A172 (cell line): ENCODE results near the gene CD2BP2. TPM values are rescaled to one million over a fixed set of nuclear protein-coding genes. Genes with fewer than 3 reads are reported as not detected.
"Not testable (repeated sequence)": the region's sequence is repeated elsewhere in the genome, so short reads cannot be mapped to it uniquely, and the experiment has no call there.

Experiments
- DNase-seq: peaks from one replicate; pipeline ENCODE4 v3.0.0-alpha.2; 2015; ENCODE audit warnings: low spot score
- total RNA-seq: library from RNA; depleted of rRNA; stranded (reverse); fragments of >200 nt; shearing (Covaris generic); gene quantifications from 2 replicates; pipeline ENCODE4 v1.2.3, GENCODE V29; 2014; rRNA removed

CD2BP2 gene
- total RNA-seq, 1 experiment from 2014 or later = 87.1 TPM

DNA sequence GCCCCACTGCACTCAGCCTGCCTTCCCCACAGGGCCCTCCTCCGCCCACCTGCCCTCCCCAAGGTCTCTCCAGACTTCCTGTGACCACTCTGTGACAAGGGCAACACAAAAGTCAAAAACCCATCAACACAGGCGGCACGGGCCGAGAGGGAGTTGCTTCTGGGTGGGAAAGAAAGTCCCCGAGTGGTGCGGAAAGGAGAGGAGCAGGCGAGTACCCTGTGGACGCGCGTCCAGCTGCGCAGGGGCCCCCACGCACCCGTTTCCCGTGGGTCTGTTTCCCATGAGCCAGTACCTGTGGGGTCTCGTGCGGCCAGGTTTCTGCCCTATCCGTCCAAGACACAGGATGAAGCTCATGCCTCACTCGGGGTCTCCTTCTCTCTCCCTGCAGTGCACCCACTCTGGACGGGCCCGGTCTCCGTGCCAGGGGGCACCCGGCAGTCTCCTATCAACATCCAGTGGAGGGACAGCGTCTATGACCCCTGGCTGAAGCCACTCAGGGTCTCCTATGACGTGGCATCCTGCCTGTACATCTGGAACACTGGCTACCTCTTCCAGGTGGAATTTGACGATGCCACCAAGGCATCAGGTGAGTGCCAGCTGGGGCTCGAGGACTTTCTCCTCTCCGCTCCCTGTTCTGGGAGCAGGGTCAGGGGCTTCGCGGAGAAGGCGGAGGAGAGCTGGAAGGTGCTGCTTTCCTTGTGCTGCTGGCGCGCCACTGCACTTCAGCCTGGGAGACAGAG lies 12.2 kb downstream of the CD2BP2 start:
- DNase-seq = no peak

DNA sequence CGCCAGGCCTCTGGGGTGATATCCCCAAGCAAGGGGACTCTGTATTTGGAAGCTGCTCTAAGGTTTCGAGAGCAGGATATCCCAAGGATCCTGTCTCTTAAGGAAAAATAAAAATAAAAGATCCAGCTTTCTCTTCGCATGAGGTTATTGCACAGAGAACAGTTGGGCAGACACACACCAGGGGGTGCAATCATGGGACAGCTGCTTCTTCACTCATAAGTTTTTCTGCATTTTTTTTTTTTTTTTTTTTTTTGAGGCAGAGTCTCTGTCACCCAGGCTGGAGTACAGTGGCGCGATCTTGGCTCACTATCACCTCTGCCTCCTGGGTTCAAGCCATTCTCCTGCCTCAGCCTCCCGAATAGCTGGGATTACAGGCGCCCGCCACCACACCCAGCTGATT lies 13.1 kb downstream of the CD2BP2 start:
- not testable (repeated sequence) for DNase-seq

DNA sequence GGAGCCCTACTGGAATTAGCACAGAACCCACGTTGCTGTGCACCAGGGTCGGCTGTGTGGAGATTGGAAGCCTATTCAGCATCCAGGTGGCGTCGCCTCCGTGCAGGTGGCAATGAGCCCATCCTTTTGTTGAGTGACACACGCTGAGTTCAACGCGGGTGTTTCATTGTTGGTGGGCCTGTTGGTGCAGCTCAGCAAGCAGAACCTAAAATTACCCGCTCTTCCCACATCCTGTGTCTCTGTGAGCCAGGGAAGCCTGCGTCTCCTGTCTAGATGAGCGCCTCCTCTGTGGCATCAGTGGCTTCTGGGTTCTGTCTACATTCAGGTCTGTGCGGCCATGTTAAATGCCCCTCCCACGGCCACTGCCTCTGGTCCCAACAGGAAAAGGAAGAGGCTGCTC lies 14.5 kb downstream of the CD2BP2 start:
- no peak for DNase-seq

DNA sequence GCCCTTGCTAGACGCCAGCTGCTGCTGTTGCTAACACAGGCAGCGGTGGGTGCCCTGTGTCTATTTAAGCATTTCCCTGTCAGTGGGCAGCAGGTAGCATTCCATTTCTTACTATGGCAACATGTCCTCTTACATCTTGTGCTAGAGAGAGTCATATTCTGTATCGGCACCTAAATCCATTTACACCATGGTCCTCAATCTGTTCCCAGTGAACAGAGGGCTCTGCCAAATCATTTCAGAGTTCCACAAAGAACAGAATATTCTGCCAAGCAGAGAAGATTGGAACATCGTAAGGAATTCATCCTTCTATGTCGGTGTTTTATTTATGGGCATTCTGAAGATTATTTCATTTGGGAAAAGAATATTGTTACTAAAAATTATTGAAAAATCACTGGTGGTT lies 16.4 kb downstream of the CD2BP2 start:
- DNase-seq = not testable (repeated sequence)

DNA sequence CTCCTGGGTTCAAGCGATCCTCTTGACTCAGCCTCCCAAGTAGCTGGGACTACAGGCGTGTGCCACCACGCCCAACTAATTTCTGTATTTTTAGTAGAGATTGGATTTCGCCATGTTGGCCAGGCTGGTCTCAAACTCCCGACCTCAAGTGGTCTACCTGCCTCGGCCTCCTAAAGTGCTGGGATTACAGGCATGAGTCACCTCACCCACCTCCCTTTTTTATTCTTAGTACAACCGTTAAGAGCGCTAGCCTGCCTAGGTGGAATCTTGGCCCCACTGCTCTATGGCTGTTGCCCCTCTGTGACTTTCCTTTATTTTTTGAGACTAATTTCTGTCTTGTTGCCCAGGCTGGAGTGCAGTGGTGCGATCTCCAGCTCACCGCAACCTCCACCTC lies 17.1 kb downstream of the CD2BP2 start:
- DNase-seq = not testable (repeated sequence)

DNA sequence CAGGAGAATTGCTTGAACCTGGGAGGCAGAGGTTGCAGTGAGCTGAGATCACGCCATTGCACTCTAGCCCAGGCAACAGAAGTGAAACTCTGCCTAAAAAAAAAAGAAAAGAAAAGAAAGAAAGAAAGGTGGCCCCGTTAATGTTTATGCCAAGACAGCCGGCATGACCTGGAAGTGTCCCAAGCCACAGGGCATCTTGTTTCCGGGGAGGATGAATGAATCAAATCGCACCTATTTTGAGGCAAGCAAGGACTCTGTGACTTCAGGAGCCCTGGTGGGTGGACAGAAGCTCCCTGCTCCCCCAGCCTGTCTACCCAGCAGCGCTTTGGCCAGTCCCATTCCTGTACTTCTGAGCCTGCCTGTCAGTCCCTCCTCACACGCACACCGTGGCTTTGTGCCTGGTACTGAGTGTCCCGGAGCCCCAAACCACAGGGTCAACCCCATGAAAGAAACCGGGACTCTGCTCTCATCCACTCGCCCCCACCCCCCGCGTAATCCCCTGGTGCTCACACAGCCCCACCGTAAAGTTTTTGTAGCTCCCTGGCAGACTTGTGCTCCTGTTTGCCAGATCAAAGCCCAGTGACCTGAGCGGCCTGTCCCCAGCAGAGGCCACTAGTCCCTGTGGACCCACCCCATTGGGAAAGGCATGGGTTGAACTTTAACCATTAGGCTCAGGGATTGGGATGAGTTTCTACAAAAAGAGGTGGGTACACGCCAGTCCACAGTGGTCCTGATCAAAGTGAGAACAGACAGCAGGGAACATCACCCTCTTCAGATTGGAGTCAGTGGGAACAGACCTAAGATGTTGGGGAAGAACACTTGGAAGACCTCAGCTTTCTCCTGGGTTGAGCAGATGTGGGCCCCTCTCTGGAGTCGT lies 19.3 kb downstream of the CD2BP2 start:
- peak; percentile 63 for DNase-seq

DNA sequence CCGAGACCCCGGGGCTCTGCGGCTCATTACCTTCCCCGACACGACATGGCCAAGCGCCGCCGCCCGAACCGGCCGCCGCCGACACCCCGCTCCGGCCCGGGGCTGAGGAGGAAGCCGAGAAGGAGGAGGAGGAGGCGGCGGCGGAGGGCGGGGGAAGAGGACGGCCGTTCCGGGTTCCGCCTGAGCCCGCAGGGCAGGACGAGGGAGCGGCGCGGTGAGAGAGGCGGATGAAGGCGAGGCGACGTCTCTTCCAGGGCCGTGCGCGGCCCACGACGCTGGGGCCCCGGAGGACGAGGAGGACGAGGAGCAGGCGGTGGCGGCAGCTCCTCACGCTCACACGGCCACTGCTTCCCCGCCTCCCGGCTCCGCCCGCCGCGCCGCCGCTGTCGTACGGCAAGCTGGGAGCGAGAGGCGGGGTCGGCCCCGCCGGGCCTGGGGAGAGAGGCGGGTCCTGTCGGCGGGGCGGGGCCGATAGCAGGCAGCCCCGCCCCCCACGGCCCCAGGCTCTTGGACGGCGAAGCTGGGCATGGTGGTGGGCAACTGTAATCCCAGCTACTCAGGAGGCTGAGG lies 20.0 kb downstream of the CD2BP2 start:
- peak; percentile 57 for DNase-seq

DNA sequence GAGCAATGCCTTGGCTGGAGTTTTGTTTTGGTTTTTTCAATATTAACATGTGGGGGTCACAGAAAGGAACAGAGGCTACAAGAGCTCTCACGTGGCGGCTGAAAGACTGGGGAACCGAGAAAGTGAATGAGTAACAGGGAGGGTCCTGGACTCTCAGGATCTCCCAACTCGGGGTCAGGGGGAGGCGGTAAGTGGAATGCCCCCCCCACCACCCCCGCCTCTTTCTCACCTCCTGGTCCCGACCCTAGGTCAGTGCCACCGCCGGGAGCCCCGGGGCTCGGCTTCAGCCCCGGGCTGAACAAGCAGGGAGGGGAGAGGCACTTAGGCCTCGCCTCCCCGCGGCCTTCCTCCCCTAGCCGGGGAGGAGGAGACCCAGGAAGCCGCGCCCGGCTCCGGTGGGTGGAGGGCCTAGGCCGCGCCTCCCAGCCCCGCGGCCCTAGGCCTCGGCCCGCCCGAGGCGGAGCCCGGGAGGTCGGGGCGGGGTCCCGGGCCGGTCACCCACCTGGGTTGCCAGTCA lies 20.6 kb downstream of the CD2BP2 start:
- peak; percentile 64 for DNase-seq

DNA sequence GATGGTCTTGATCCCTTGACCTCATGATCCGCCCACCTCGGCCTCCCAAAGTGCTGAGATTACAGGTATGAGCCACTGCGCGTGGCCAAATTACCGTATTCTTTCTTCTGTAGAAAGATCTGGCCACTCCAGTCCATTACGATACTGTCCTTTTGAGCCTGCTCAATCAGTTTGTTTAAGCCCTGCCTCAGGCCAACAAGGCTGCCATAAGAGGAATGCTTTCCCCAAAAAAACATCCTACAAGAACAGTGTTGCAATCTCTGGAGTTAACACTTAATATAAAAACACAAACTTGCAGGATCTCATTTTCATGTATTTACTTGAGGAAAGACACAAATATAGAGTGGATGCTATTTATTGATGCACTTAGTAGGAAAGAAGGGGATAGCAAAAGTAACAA lies 30.9 kb downstream of the CD2BP2 start:
- DNase-seq = not testable (repeated sequence)

DNA sequence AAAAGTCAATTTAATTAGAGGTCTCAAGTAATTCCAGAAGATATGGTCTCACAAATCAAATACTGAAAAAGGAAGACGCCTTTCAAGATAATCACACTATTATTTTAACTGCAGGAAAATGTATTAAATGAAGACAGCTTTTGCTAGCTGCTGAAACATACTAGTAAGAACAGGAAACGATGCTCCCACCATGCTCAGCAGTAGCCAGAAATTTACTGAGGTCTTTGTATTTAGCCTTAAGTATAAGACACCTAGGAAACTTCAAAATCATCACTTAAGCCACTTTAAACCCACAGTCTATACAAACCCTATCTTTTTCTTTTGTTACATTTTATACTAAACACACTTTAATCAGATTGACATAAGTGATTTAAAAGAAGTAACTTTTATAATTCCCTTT lies 36.5 kb downstream of the CD2BP2 start:
- not testable (repeated sequence) for DNase-seq

DNA sequence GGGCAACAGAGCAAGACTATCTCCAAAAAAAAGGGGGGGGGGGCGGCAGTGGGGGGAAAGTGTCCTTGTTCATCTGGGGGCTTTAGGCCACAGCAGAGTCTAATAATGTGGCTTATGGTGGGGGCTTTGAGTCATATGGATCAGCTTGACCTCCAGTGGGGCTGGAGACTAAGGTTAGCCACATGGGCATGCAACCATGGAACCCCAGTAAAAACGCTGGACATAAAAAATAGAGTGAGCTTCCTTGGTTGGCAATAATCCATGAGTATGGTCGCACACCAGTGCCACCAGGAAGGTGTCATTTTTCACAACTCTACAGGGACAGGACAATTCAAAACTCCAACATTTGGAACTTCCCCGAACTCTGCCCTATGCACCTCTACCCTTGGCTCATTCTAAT lies 44.2 kb downstream of the CD2BP2 start:
- DNase-seq = not testable (repeated sequence)

DNA sequence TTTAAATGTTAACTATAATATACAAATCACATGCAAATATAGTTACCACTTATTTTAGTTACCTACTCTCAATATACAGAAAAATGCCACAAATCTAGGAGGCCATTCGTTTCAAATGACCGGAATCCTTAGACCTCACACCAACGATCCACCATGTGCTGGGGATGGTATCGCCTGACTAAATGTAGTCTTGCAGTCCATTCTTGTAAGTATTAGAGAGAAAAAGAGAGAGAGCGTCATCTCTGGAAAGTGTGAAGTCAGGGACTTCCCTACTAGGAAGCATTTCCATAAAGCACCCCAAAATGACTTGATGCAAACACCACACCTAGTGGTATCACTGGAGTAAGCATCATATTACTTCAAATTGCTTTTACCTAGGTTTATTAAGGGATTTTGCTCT lies 45.9 kb downstream of the CD2BP2 start:
- DNase-seq = not testable (repeated sequence)

Other genes starting within 250 kb of the CD2BP2 start
- gene GDPD3, start 241.8 kb downstream of the CD2BP2 start, total RNA-seq = 1.8 and 2.8 TPM in 2 replicates
- gene MAPK3, start 232.1 kb downstream of the CD2BP2 start, total RNA-seq = 34.4 and 46.6 TPM in 2 replicates
- gene CORO1A, start 171.7 kb downstream of the CD2BP2 start, total RNA-seq = 12.0 and 16.0 TPM in 2 replicates
- 246 and 504 TPM in 2 replicates for gene BOLA2B, start 161.6 kb downstream of the CD2BP2 start, total RNA-seq
- gene SLX1A, start 161.4 kb downstream of the CD2BP2 start, total RNA-seq = 9.8 and 57.9 TPM in 2 replicates
- 5.1 and 6.6 TPM in 2 replicates for gene SULT1A3, start 156.1 kb downstream of the CD2BP2 start, total RNA-seq
- gene NPIPB13, start 106.8 kb downstream of the CD2BP2 start, total RNA-seq = 0.03 and 0.50 TPM in 2 replicates
- 47.0 and 55.6 TPM in 2 replicates for gene TBC1D10B, start 15.2 kb upstream of the CD2BP2 start, total RNA-seq
- gene MYL11, start 19.5 kb upstream of the CD2BP2 start, total RNA-seq = not detected in 2 replicates
- gene SEPTIN1, start 27.3 kb upstream of the CD2BP2 start, total RNA-seq = not detected in 2 replicates
- gene ZNF48, start 40.1 kb upstream of the CD2BP2 start, total RNA-seq = 19.1 and 20.7 TPM in 2 replicates
- 19.2 and 27.4 TPM in 2 replicates for gene ZNF771, start 52.3 kb upstream of the CD2BP2 start, total RNA-seq
- 74.5 and 86.1 TPM in 2 replicates for gene DCTPP1, start 74.7 kb upstream of the CD2BP2 start, total RNA-seq
- 4.9 and 7.2 TPM in 2 replicates for gene SEPHS2, start 90.6 kb upstream of the CD2BP2 start, total RNA-seq
- gene ITGAL, start 117.4 kb upstream of the CD2BP2 start, total RNA-seq = 0.17 and 0.26 TPM in 2 replicates
- gene ZNF768, start 171.3 kb upstream of the CD2BP2 start, total RNA-seq = 43.7 and 61.6 TPM in 2 replicates
- gene ZNF747, start 179.6 kb upstream of the CD2BP2 start, total RNA-seq = 2.0 and 2.5 TPM in 2 replicates
- 7.3 and 8.1 TPM in 2 replicates for gene ZNF764, start 203.1 kb upstream of the CD2BP2 start, total RNA-seq
- gene ZNF688, start 216.4 kb upstream of the CD2BP2 start, total RNA-seq = 6.9 and 11.9 TPM in 2 replicates
- not detected in 2 replicates for gene ZNF785, start 230.4 kb upstream of the CD2BP2 start, total RNA-seq